Tibial nerve (tissue), 4 donors: Measurements from ENCODE around the gene CAPZA2.

Experiments
- CTCF ChIP-seq, 5 experiments: fragments of 200-600 bp in 3 of 5; fragments of 450-650 bp in 2 of 5; sonication (generic) in 3 of 5; IDR thresholded peaks; one replicate each; pipeline ENCODE4 v1.5.1; 2016 to 2019; ENCODE audit warnings: antibody characterized with exemption in 5 of 5, mild to moderate bottlenecking in 3 of 5, moderate library complexity in 2 of 5
- EP300 ChIP-seq, 2 donors: sonication (generic); formaldehyde crosslinking; IDR thresholded peaks; one replicate each; pipeline ENCODE4 v1.6.1; 2017; ENCODE audit warnings: antibody characterized with exemption in 2 of 2, mild to moderate bottlenecking in 1 of 2
- POLR2A ChIP-seq, 2 donors: fragments of 450-650 bp; IDR thresholded peaks; one replicate each; pipeline ENCODE4 v1.6.1; 2017; ENCODE audit warnings: antibody characterized with exemption in 2 of 2, mild to moderate bottlenecking in 2 of 2, moderate library complexity in 2 of 2

DNA sequence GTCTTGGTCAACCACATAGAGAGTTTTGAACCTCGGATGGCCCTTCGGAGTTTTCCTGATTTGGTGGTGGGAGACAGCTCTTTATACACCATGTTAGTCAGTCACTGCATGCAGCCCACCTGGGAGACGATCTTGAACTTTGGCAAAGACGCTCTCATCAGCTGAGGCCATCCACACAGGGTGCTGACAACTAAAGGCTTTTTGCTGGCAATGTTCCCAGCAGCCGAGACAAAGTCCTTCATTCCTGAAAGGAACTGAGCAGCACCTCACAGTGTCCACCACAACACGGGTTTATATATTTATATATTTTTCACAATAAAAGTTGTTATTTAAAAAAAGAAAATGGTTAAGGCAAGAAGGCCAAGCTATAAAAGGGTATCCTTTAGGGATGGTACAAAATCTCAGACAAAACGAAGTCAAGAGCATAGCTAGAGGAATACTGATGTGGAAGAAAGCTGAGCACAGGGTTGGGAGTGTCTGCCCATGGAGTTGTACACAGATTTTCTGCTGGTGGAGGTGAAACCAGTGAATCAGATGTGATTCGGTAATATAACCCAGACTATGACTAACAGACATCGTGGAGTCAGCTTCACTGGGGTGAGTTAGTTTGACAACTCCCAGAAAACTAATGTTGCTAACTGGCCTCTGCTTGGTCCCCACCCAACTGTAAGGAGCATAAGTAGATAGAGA, 27.4 kb upstream of the CAPZA2 start:
- TF ChIP-seq EP300 (IDR thresholded peaks at IDR 0.05) (no peak), CTCF (IDR thresholded peaks at IDR 0.05) (no peak), POLR2A (IDR thresholded peaks at IDR 0.05) (no peak)
